GM23248 (cell line): ENCODE data around the gene RALGPS1. TPM values are rescaled to one million over a fixed set of nuclear protein-coding genes. Genes with fewer than 3 reads are reported as not detected.

Experiments used
- DNase-seq: peaks from one replicate; pipeline ENCODE4 v3.0.0-alpha.2; 2015
- H2AFZ ChIP-seq: fragments of 200-600 bp; sonication (generic); 2 replicates; pipeline ENCODE4 v1.6.1; 2016; ENCODE audit warnings: antibody characterized with exemption
- H3F3A ChIP-seq: fragments of 200-600 bp; sonication (generic); 2 replicates; pipeline ENCODE4 v1.6.1; 2016; ENCODE audit warnings: mild to moderate bottlenecking, antibody characterized with exemption, mixed run types; ENCODE audit not compliant: insufficient read depth
- H3K27ac ChIP-seq: fragments of 200-600 bp; sonication (generic); 2 replicates; pipeline ENCODE4 v1.5.1; 2016; ENCODE audit warnings: mild to moderate bottlenecking
- H3K27me3 ChIP-seq: fragments of 200-600 bp; sonication (generic); replicated peaks from 2 replicates; pipeline ENCODE4 v1.6.1; 2016; ENCODE audit warnings: mild to moderate bottlenecking; ENCODE audit not compliant: insufficient read depth
- H3K36me3 ChIP-seq: fragments of 200-600 bp; sonication (generic); 2 replicates; pipeline ENCODE4 v1.6.1; 2016; ENCODE audit warnings: low read depth, mild to moderate bottlenecking
- H3K4me1 ChIP-seq: fragments of 200-600 bp; sonication (generic); 2 replicates; pipeline ENCODE4 v1.6.1; 2016; ENCODE audit warnings: mild to moderate bottlenecking; ENCODE audit not compliant: insufficient read depth
- H3K4me2 ChIP-seq: fragments of 200-600 bp; sonication (generic); one replicate; pipeline ENCODE4 v1.6.1; 2016; ENCODE audit warnings: mild to moderate bottlenecking; ENCODE audit not compliant: unreplicated experiment
- H3K4me3 ChIP-seq: fragments of 200-600 bp; sonication (generic); 2 replicates; pipeline ENCODE4 v1.5.1; 2016; ENCODE audit warnings: mild to moderate bottlenecking
- H3K79me2 ChIP-seq: fragments of 200-600 bp; sonication (generic); 2 replicates; pipeline ENCODE4 v1.6.1; 2016; ENCODE audit warnings: mild to moderate bottlenecking; ENCODE audit not compliant: insufficient read depth
- H3K9ac ChIP-seq: fragments of 200-600 bp; sonication (generic); 2 replicates; pipeline ENCODE4 v1.6.1; 2016; ENCODE audit warnings: mild to moderate bottlenecking
- H3K9me2 ChIP-seq: fragments of 200-600 bp; sonication (generic); 2 replicates; pipeline ENCODE4 v1.6.1; 2016; ENCODE audit warnings: mixed run types, mild to moderate bottlenecking, moderate library complexity; ENCODE audit not compliant: insufficient read depth
- H3K9me3 ChIP-seq: fragments of 200-600 bp; sonication (generic); one replicate; pipeline ENCODE4 v1.6.1; 2017; ENCODE audit warnings: low read depth
- H4K20me1 ChIP-seq: fragments of 200-600 bp; sonication (generic); 2 replicates; pipeline ENCODE4 v1.6.0; 2016; ENCODE audit not compliant: insufficient read depth
- EZH2 ChIP-seq: fragments of 200-600 bp; sonication (generic); IDR thresholded peaks from 2 replicates; pipeline ENCODE4 v1.6.1; 2018; ENCODE audit warnings: antibody characterized with exemption, mild to moderate bottlenecking; ENCODE audit not compliant: insufficient read depth, poor library complexity, severe bottlenecking
- EZH2phosphoT487 ChIP-seq: fragments of 200-600 bp; sonication (generic); IDR thresholded peaks from 2 replicates; pipeline ENCODE4 v1.6.1; 2018; ENCODE audit warnings: antibody characterized with exemption, moderate library complexity, mild to moderate bottlenecking, low read depth; ENCODE audit not compliant: insufficient read depth
- WGBS, 2 experiments: methylation state at CpG; one replicate each; pipeline ENCODE4 v1.1.6; 2015 to 2017; ENCODE audit warnings: low lambda C conversion rate in 2 of 2, low coverage in 1 of 2; ENCODE audit errors: missing lambda C conversion rate in 2 of 2; 5-methylcytosine and 5-hydroxymethylcytosine counted together
- in situ Hi-C: fragments of 300-500 bp; cut with MboI; formaldehyde crosslinking; loops from 2 replicates; pipeline ENCODE4 v1.15.0; 2020
- polyA plus RNA-seq: library from polyadenylated mRNA; unstranded; fragments of >200 nt; fragmentation: Nextera tagmentation; extraction: Ambion mirVana; gene quantifications from 2 replicates; pipeline ENCODE4 v1.2.1, GENCODE V29; 2016
- total RNA-seq: library from RNA; depleted of rRNA; stranded (reverse); fragments of >200 nt; shearing (Covaris generic); gene quantifications from 2 replicates; pipeline ENCODE4 v1.2.3, GENCODE V29; 2014

Gene RALGPS1
- total and polyA plus RNA-seq, 2 experiments from 2014 or later, result 0.54 to 1.8 TPM

DNA sequence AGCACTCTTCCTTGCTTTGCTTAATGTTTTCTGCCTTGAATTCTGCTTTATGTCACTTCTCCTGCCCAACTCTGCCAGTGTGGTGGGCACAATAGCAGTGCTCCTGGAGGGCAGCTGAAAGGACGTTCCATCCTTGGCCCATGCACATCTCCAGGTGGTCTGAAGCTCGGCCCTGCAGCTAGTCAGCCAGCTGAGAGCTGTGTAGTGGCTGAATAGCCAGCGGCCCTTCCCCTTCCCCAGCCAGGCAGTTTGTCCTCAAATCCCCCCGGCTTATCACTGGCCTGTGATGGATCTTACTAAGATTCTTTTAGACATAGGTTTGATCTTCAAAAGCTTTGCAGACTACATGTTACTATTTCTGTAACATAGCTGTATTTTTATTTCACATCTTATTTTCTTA, 250.5 kb downstream of the RALGPS1 start:
- in situ Hi-C loops, result no loop called here
- Histone ChIP-seq H4K20me1 (no peaks in the 10 kb centered on the region), H3K27ac (no peak overlapping the region), H3K4me3 (no peak overlapping the region), H3K36me3 (no peaks in the 10 kb centered on the region), H3K9ac (no peak overlapping the region), H3K4me2 (no peak overlapping the region), H3K27me3 (no peaks in the 10 kb centered on the region), H3K9me2 (no peaks in the 10 kb centered on the region), H3K9me3 (no peaks in the 10 kb centered on the region), H3F3A (peaks cover 12% of the 10 kb centered on the region; the same call in 1 of the 2 replicates), H3K4me1 (peaks cover 22% of the 10 kb centered on the region), H2AFZ (no peak overlapping the region), H3K79me2 (no peaks in the 10 kb centered on the region)
- no peak for DNase-seq
- TF ChIP-seq EZH2phosphoT487, result no peak
- TF ChIP-seq EZH2, result no peak
- WGBS, 2 experiments, result 92 to 96% methylated on average over 4 of the region's 4 CpGs

GRCh38 chr9:127166111-127166510, 251.5 kb downstream of the RALGPS1 start:
- Histone ChIP-seq H3K79me2 (no peaks in the 10 kb centered on the region), H3K36me3 (no peaks in the 10 kb centered on the region), H3K27ac (no peak overlapping the region), H3K4me2 (no peak overlapping the region), H2AFZ (no peak overlapping the region), H3K27me3 (no peaks in the 10 kb centered on the region), H3K9me3 (no peaks in the 10 kb centered on the region), H3F3A (peaks cover 12% of the 10 kb centered on the region; the same call in 1 of the 2 replicates), H3K9me2 (no peaks in the 10 kb centered on the region), H4K20me1 (no peaks in the 10 kb centered on the region), H3K9ac (no peak overlapping the region), H3K4me3 (no peak overlapping the region), H3K4me1 (peaks cover 22% of the 10 kb centered on the region)
- in situ Hi-C loops, result no loop called here
- WGBS, 2 experiments, result 85 to 89% methylated on average over 5 of the region's 5 CpGs
- TF ChIP-seq EZH2 (no peak), EZH2phosphoT487 (no peak)
- no peak for DNase-seq

DNA sequence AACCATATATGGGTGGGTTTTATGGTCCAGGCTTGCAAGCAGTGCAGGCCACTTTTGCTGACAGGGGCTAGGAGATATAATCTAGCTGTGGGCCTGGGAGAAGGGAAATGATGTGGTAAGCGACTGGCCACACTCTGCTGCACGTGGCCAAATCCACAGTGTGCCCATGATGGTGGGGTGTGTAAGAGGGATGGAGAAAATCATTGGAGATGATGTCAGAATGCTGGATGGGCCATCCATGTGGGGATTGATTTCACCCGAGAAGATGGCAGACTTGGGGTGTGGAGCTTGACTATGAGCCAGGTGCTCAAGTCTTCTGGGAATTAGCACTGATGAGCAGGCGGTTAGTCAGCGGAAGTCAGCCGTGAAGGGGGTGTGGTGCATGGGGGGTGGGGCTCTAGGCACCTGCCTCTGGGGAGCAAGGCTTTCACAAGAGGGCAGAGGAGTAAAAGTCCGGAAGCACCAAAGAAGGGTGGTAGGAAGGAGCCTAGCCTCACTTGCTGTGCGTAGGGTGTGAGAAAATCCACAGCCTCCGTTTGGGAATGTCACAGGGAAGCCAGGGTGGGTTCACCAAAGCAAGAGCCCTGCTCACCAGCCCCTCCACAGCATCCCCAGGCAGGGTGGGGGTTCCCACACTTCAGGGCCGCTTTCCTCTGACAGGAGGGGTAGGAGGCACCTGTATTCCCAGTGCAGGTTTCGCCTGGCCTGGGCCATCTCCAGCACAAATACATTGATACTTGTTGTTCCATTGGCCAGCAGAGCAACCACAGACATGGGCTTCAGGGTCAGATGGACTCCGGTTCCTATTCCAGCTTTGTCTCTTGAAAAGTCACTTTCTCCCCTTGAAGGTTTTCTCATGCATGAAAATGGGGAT, 252.3 kb downstream of the RALGPS1 start:
- no peaks in the 10 kb centered on the region for H3K36me3 ChIP-seq
- H3K4me3 ChIP-seq, result no peak overlapping the region
- peaks cover 12% of the 10 kb centered on the region; the same call in 1 of the 2 replicates for H3F3A ChIP-seq
- no peak overlapping the region for H3K4me2 ChIP-seq
- no peaks in the 10 kb centered on the region for H3K9me3 ChIP-seq
- H2AFZ ChIP-seq, result no peak overlapping the region
- H3K4me1 ChIP-seq, result peaks cover 22% of the 10 kb centered on the region
- H4K20me1 ChIP-seq, result no peaks in the 10 kb centered on the region
- in situ Hi-C loops, result no loop called here
- no peaks in the 10 kb centered on the region for H3K27me3 ChIP-seq
- WGBS, 2 experiments, result 77 to 81% methylated on average over 12 of the region's 12 CpGs
- H3K9me2 ChIP-seq, result no peaks in the 10 kb centered on the region
- no peaks in the 10 kb centered on the region for H3K79me2 ChIP-seq
- DNase-seq, result peak; percentile 65
- H3K27ac ChIP-seq, result no peak overlapping the region
- H3K9ac ChIP-seq, result no peak overlapping the region
- TF ChIP-seq EZH2 (no peak), EZH2phosphoT487 (no peak)

DNA sequence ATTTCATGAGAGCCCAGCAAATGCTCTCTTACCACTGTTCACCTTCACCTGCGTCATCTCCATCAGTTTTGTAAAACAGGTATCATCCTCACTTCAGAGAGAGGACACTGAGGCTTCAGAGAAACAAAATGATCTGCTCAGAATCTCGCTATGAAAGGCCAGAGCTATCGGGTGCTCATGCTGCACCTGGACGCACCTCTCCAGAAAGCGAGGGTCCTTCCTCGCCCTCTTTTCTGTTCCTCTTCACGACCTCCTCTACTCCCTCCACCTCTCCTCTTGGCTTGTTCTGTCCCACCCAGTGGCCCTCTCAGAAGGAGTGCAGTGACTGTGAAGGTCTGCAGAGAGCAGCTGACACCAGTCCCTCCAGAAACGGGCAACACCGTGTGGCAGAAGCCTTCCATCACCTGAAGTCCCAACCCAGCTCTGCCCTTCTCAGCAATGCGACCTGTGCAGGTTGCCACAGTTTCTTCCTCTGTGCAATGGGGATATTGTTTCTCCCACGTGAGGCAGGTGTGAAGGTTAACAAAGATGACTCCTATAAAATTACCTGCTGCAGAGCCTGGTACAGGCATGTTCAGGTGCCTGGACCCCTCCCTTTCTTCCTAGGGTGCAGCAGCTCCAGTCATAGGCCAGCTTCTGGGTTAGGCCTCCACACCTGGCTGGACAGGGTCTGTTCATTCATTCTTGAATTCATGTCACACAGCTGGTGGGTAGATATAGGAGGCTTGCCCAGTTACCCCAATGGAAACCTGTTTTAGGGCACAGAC, 253.2 kb downstream of the RALGPS1 start:
- H3K9me3 ChIP-seq, result no peaks in the 10 kb centered on the region
- TF ChIP-seq EZH2, result no peak
- TF ChIP-seq EZH2phosphoT487, result no peak
- no peaks in the 10 kb centered on the region for H3K79me2 ChIP-seq
- H3K27ac ChIP-seq, result no peak overlapping the region
- peaks cover 21% of the 10 kb centered on the region for H3K4me1 ChIP-seq
- no peak overlapping the region for H3K4me3 ChIP-seq
- H2AFZ ChIP-seq, result no peak overlapping the region
- H4K20me1 ChIP-seq, result no peaks in the 10 kb centered on the region
- no peak overlapping the region for H3K9ac ChIP-seq
- 94 to 96% methylated on average over 11 of the region's 11 CpGs for WGBS, 2 experiments
- in situ Hi-C loops, result no loop called here
- DNase-seq, result no peak
- no peak overlapping the region for H3K4me2 ChIP-seq
- no peaks in the 10 kb centered on the region for H3K27me3 ChIP-seq
- H3K9me2 ChIP-seq, result no peaks in the 10 kb centered on the region
- no peaks in the 10 kb centered on the region for H3K36me3 ChIP-seq
- peaks cover 11% of the 10 kb centered on the region; the same call in 1 of the 2 replicates for H3F3A ChIP-seq
